ENCODE results near the gene HIPK1.
"Not testable (repeated sequence)": the region's sequence is repeated elsewhere in the genome, so short reads cannot be mapped to it uniquely, and the experiment has no call there.

Gene HIPK1

GRCh38 chr1:113938192-113938591 is 9.1 kb downstream of the HIPK1 start:
- no peaks in the 10 kb centered on the region for H3K36me3 ChIP-seq (ENCODE audit: control insufficient read depth, insufficient read depth, low read length)
- H3K9ac ChIP-seq (ENCODE audit: low read length), result no peak overlapping the region
- no peak overlapping the region for H3K4me3 ChIP-seq (ENCODE audit: low read length)
- peaks cover 6% of the 10 kb centered on the region for H3K4me1 ChIP-seq (ENCODE audit: control insufficient read depth, insufficient read depth, low read length)
- no peaks in the 10 kb centered on the region for H3K27me3 ChIP-seq (ENCODE audit: control insufficient read depth, insufficient read depth, low read length)
- H3K9me3 ChIP-seq (ENCODE audit: control insufficient read depth, low read length), result no peaks in the 10 kb centered on the region

GRCh38 chr1:113940365-113941244 is 11.5 kb downstream of the HIPK1 start:
- Histone ChIP-seq H3K9me3 (ENCODE audit: control insufficient read depth, low read length) (no peaks in the 10 kb centered on the region), H3K4me1 (ENCODE audit: control insufficient read depth, insufficient read depth, low read length) (no peaks in the 10 kb centered on the region), H3K9ac (ENCODE audit: low read length) (no peak overlapping the region), H3K36me3 (ENCODE audit: control insufficient read depth, insufficient read depth, low read length) (no peaks in the 10 kb centered on the region), H3K27me3 (ENCODE audit: control insufficient read depth, insufficient read depth, low read length) (no peaks in the 10 kb centered on the region), H3K4me3 (ENCODE audit: low read length) (no peak overlapping the region)

- Histone ChIP-seq H3K9ac (ENCODE audit: low read length) (no peak overlapping the region), H3K9me3 (ENCODE audit: control insufficient read depth, low read length) (no peaks in the 10 kb centered on the region), H3K36me3 (ENCODE audit: control insufficient read depth, insufficient read depth, low read length) (no peaks in the 10 kb centered on the region), H3K4me3 (ENCODE audit: low read length) (no peak overlapping the region), H3K4me1 (ENCODE audit: control insufficient read depth, insufficient read depth, low read length) (peaks cover 3% of the 10 kb centered on the region), H3K27me3 (ENCODE audit: control insufficient read depth, insufficient read depth, low read length) (no peaks in the 10 kb centered on the region)
Observed at GRCh38 chr1:113941245-113941559, 12.1 kb downstream of the HIPK1 start.

GRCh38 chr1:113942527-113942926 is 13.4 kb downstream of the HIPK1 start:
- Histone ChIP-seq H3K36me3 (ENCODE audit: control insufficient read depth, insufficient read depth, low read length) (no peaks in the 10 kb centered on the region), H3K4me3 (ENCODE audit: low read length) (no peak overlapping the region), H3K4me1 (ENCODE audit: control insufficient read depth, insufficient read depth, low read length) (peaks cover 12% of the 10 kb centered on the region), H3K9me3 (ENCODE audit: control insufficient read depth, low read length) (no peaks in the 10 kb centered on the region), H3K27me3 (ENCODE audit: control insufficient read depth, insufficient read depth, low read length) (no peaks in the 10 kb centered on the region), H3K9ac (ENCODE audit: low read length) (no peak overlapping the region)

GRCh38 chr1:113943028-113943811 is 14.1 kb downstream of the HIPK1 start:
- Histone ChIP-seq H3K36me3 (ENCODE audit: control insufficient read depth, insufficient read depth, low read length) (no peaks in the 10 kb centered on the region), H3K9me3 (ENCODE audit: control insufficient read depth, low read length) (no peaks in the 10 kb centered on the region), H3K9ac (ENCODE audit: low read length) (no peak overlapping the region), H3K27me3 (ENCODE audit: control insufficient read depth, insufficient read depth, low read length) (no peaks in the 10 kb centered on the region), H3K4me1 (ENCODE audit: control insufficient read depth, insufficient read depth, low read length) (peaks cover 12% of the 10 kb centered on the region), H3K4me3 (ENCODE audit: low read length) (no peak overlapping the region)

GRCh38 chr1:113945329-113945728 is 16.2 kb downstream of the HIPK1 start:
- H3K9ac ChIP-seq (ENCODE audit: low read length), result no peak overlapping the region
- no peaks in the 10 kb centered on the region for H3K9me3 ChIP-seq (ENCODE audit: control insufficient read depth, low read length)
- H3K4me3 ChIP-seq (ENCODE audit: low read length), result no peak overlapping the region
- H3K4me1 ChIP-seq (ENCODE audit: control insufficient read depth, insufficient read depth, low read length), result peaks cover 12% of the 10 kb centered on the region
- no peaks in the 10 kb centered on the region for H3K36me3 ChIP-seq (ENCODE audit: control insufficient read depth, insufficient read depth, low read length)
- H3K27me3 ChIP-seq (ENCODE audit: control insufficient read depth, insufficient read depth, low read length), result no peaks in the 10 kb centered on the region

GRCh38 chr1:113946112-113946511 is 17.0 kb downstream of the HIPK1 start:
- Histone ChIP-seq H3K4me3 (ENCODE audit: low read length) (no peak overlapping the region), H3K9me3 (ENCODE audit: control insufficient read depth, low read length) (no peaks in the 10 kb centered on the region), H3K36me3 (ENCODE audit: control insufficient read depth, insufficient read depth, low read length) (no peaks in the 10 kb centered on the region), H3K9ac (ENCODE audit: low read length) (no peak overlapping the region), H3K27me3 (ENCODE audit: control insufficient read depth, insufficient read depth, low read length) (no peaks in the 10 kb centered on the region), H3K4me1 (ENCODE audit: control insufficient read depth, insufficient read depth, low read length) (peaks cover 12% of the 10 kb centered on the region)

- Histone ChIP-seq H3K4me3 (ENCODE audit: low read length) (no peak overlapping the region), H3K4me1 (ENCODE audit: control insufficient read depth, insufficient read depth, low read length) (peaks cover 12% of the 10 kb centered on the region), H3K9ac (ENCODE audit: low read length) (no peak overlapping the region), H3K36me3 (ENCODE audit: control insufficient read depth, insufficient read depth, low read length) (no peaks in the 10 kb centered on the region), H3K9me3 (ENCODE audit: control insufficient read depth, low read length) (no peaks in the 10 kb centered on the region), H3K27me3 (ENCODE audit: control insufficient read depth, insufficient read depth, low read length) (no peaks in the 10 kb centered on the region)
Observed at GRCh38 chr1:113946678-113947387, 17.7 kb downstream of the HIPK1 start.

GRCh38 chr1:113947388-113948107 is 18.4 kb downstream of the HIPK1 start:
- Histone ChIP-seq H3K9me3 (ENCODE audit: control insufficient read depth, low read length) (no peaks in the 10 kb centered on the region), H3K4me3 (ENCODE audit: low read length) (no peak overlapping the region), H3K4me1 (ENCODE audit: control insufficient read depth, insufficient read depth, low read length) (peaks cover 12% of the 10 kb centered on the region), H3K27me3 (ENCODE audit: control insufficient read depth, insufficient read depth, low read length) (no peaks in the 10 kb centered on the region), H3K36me3 (ENCODE audit: control insufficient read depth, insufficient read depth, low read length) (no peaks in the 10 kb centered on the region), H3K9ac (ENCODE audit: low read length) (no peak overlapping the region)

- H3K4me1 ChIP-seq (ENCODE audit: control insufficient read depth, insufficient read depth, low read length), result peaks cover 12% of the 10 kb centered on the region
- not testable (repeated sequence) for H3K4me3 ChIP-seq (ENCODE audit: low read length); H3K9ac ChIP-seq (ENCODE audit: low read length); H3K9me3 ChIP-seq (ENCODE audit: control insufficient read depth, low read length); H3K27me3 ChIP-seq (ENCODE audit: control insufficient read depth, insufficient read depth, low read length); H3K36me3 ChIP-seq (ENCODE audit: control insufficient read depth, insufficient read depth, low read length)
Observed at GRCh38 chr1:113948151-113948550, 19.0 kb downstream of the HIPK1 start.

GRCh38 chr1:113949007-113949406 is 19.9 kb downstream of the HIPK1 start:
- Histone ChIP-seq H3K4me1 (ENCODE audit: control insufficient read depth, insufficient read depth, low read length) (peaks cover 12% of the 10 kb centered on the region), H3K9me3 (ENCODE audit: control insufficient read depth, low read length) (no peaks in the 10 kb centered on the region), H3K9ac (ENCODE audit: low read length) (no peak overlapping the region), H3K27me3 (ENCODE audit: control insufficient read depth, insufficient read depth, low read length) (no peaks in the 10 kb centered on the region), H3K36me3 (ENCODE audit: control insufficient read depth, insufficient read depth, low read length) (no peaks in the 10 kb centered on the region), H3K4me3 (ENCODE audit: low read length) (no peak overlapping the region)
